Measurements from ENCODE around the gene FIS1.
"Not testable (repeated sequence)": the region's sequence is repeated elsewhere in the genome, so short reads cannot be mapped to it uniquely, and the experiment has no call there.

Gene FIS1

DNA sequence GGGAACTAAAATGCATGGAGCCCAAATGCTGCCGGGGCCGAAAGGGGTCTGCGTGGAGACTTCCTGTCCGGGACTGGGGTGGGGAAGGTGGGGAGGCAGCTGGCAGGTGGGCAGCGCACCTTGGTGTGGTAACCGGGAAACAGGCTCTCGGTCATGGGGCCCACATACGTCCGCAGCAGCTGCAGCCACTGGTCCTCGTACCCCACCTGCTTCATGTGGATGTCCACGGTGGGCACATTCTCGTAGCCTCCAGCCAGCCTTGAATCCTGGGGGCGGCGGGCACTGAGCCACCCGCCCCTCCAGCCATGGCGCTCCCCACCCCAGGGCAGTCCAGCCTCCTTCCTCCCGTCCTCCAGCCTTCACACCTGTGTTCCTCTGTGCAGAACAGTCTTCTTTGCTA lies 37.4 kb downstream of the FIS1 start:
- Histone ChIP-seq H3K9me3 (ENCODE audit: control insufficient read depth, insufficient read depth, low read length) (no peaks in the 10 kb centered on the region), H3K9ac (ENCODE audit: low read depth, low read length) (no peak overlapping the region), H3K4me3 (ENCODE audit: low read depth, low read length) (no peak overlapping the region), H3K4me1 (ENCODE audit: control insufficient read depth, insufficient read depth, low read length) (no peaks in the 10 kb centered on the region), H3K27me3 (ENCODE audit: control insufficient read depth, insufficient read depth, low read length) (peaks cover 5% of the 10 kb centered on the region), H3K36me3 (ENCODE audit: control insufficient read depth, insufficient read depth, low read length) (peaks cover 34% of the 10 kb centered on the region)

DNA sequence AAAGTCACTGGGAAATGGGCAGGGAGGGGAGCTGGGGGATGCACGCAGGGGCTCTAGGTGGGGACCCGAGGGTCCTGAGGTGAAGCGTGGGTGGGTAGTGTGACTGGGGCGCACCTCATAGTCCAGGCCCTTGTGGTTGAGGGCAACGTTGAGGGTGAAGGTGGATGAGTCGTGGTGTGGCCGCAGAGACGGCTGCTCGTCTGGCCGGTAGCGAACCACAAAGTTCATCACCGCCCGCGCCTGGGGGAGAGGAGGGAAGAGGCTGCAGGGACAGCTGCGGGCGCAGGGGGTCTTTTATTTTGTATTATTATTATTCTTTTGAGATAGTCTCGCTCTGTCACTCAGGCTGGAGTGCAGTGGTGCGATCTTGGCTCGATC lies 38.2 kb downstream of the FIS1 start:
- Histone ChIP-seq H3K36me3 (ENCODE audit: control insufficient read depth, insufficient read depth, low read length) (peaks cover 28% of the 10 kb centered on the region), H3K4me1 (ENCODE audit: control insufficient read depth, insufficient read depth, low read length) (no peaks in the 10 kb centered on the region), H3K9ac (ENCODE audit: low read depth, low read length) (no peak overlapping the region), H3K4me3 (ENCODE audit: low read depth, low read length) (no peak overlapping the region), H3K27me3 (ENCODE audit: control insufficient read depth, insufficient read depth, low read length) (peaks cover 8% of the 10 kb centered on the region), H3K9me3 (ENCODE audit: control insufficient read depth, insufficient read depth, low read length) (no peaks in the 10 kb centered on the region)

GRCh38 chr7:101205901-101206664 lies 38.8 kb downstream of the FIS1 start:
- Histone ChIP-seq H3K27me3 (ENCODE audit: control insufficient read depth, insufficient read depth, low read length) (peaks cover 8% of the 10 kb centered on the region), H3K4me3 (ENCODE audit: low read depth, low read length) (no peak overlapping the region), H3K9me3 (ENCODE audit: control insufficient read depth, insufficient read depth, low read length) (no peaks in the 10 kb centered on the region), H3K4me1 (ENCODE audit: control insufficient read depth, insufficient read depth, low read length) (no peaks in the 10 kb centered on the region), H3K36me3 (ENCODE audit: control insufficient read depth, insufficient read depth, low read length) (peaks cover 23% of the 10 kb centered on the region), H3K9ac (ENCODE audit: low read depth, low read length) (no peak overlapping the region)

- not testable (repeated sequence) for H3K27me3 ChIP-seq (ENCODE audit: control insufficient read depth, insufficient read depth, low read length); H3K4me1 ChIP-seq (ENCODE audit: control insufficient read depth, insufficient read depth, low read length); H3K4me3 ChIP-seq (ENCODE audit: low read depth, low read length); H3K9me3 ChIP-seq (ENCODE audit: control insufficient read depth, insufficient read depth, low read length); H3K9ac ChIP-seq (ENCODE audit: low read depth, low read length)
- H3K36me3 ChIP-seq (ENCODE audit: control insufficient read depth, insufficient read depth, low read length), result peaks cover 13% of the 10 kb centered on the region
Measured at GRCh38 chr7:101203740-101204738, 40.8 kb downstream of the FIS1 start.

- H3K36me3 ChIP-seq (ENCODE audit: control insufficient read depth, insufficient read depth, low read length), result peaks cover 7% of the 10 kb centered on the region
- H3K27me3 ChIP-seq (ENCODE audit: control insufficient read depth, insufficient read depth, low read length), result peaks cover 8% of the 10 kb centered on the region
- H3K4me3 ChIP-seq (ENCODE audit: low read depth, low read length), result peak overlapping the region; percentile 60
- H3K4me1 ChIP-seq (ENCODE audit: control insufficient read depth, insufficient read depth, low read length), result peaks cover 3% of the 10 kb centered on the region
- no peaks in the 10 kb centered on the region for H3K9me3 ChIP-seq (ENCODE audit: control insufficient read depth, insufficient read depth, low read length)
- no peak overlapping the region for H3K9ac ChIP-seq (ENCODE audit: low read depth, low read length)
Measured at GRCh38 chr7:101202603-101202918, 42.3 kb downstream of the FIS1 start.

- Histone ChIP-seq H3K4me3 (ENCODE audit: low read depth, low read length) (peak overlapping the region; percentile 60), H3K36me3 (ENCODE audit: control insufficient read depth, insufficient read depth, low read length) (peaks cover 7% of the 10 kb centered on the region), H3K27me3 (ENCODE audit: control insufficient read depth, insufficient read depth, low read length) (peaks cover 8% of the 10 kb centered on the region), H3K9me3 (ENCODE audit: control insufficient read depth, insufficient read depth, low read length) (no peaks in the 10 kb centered on the region), H3K9ac (ENCODE audit: low read depth, low read length) (peak overlapping the region; percentile 65), H3K4me1 (ENCODE audit: control insufficient read depth, insufficient read depth, low read length) (peaks cover 3% of the 10 kb centered on the region)
Measured at GRCh38 chr7:101201695-101202602, 42.9 kb downstream of the FIS1 start.

DNA sequence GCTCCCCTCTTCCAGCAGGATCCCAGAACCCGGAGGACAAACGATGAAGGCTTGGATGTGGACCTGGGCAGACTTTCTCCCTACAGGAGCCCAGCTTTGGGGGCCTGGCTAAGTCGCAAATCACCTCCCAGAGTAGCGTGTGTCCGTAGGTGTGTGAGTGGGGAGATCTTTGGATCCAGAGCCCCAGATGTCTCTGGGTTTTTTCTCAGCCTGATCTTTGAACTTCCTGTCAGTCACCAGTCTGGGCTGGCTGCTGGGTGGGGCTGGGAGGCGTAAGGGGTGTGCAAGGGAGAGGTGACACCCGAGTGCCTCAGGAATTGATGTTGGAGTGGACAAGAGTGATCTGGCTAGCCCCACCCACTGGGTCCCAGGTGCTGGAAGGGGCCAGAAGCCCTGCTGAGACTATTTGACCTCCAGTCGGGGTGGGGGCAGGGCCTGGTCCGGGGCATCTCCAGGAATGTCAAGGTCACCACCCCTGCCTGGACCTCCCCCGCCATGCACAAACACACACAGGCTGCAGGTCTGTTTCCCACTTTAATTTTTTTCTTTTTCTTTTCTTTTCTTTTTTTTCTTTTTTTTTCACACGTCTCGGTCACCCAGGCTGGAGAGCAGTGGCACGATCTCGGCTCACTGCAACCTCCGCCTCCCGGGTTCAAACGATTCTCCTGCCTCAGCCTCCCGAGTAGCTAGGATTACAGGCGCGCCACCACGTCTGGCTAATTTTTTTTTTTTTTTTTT lies 43.9 kb downstream of the FIS1 start, which contains the start of gene MOGAT3:
MOGAT3 (minus strand) TSS at position 175 of the 738 bp plus-strand sequence. CDS start 182 bp downstream, outside the sequence.
- H3K27me3 ChIP-seq (ENCODE audit: control insufficient read depth, insufficient read depth, low read length), result peaks cover 8% of the 10 kb centered on the region
- H3K9me3 ChIP-seq (ENCODE audit: control insufficient read depth, insufficient read depth, low read length), result no peaks in the 10 kb centered on the region
- H3K9ac ChIP-seq (ENCODE audit: low read depth, low read length), result peak within 1 kb of the TSS; percentile 65
- H3K4me1 ChIP-seq (ENCODE audit: control insufficient read depth, insufficient read depth, low read length), result peaks cover 3% of the 10 kb centered on the region
- peaks cover 2% of the 10 kb centered on the region for H3K36me3 ChIP-seq (ENCODE audit: control insufficient read depth, insufficient read depth, low read length)
- H3K4me3 ChIP-seq (ENCODE audit: low read depth, low read length), result peak within 1 kb of the TSS; percentile 60

- peak overlapping the region; percentile 60 for H3K4me3 ChIP-seq (ENCODE audit: low read depth, low read length)
- no peaks in the 10 kb centered on the region for H3K9me3 ChIP-seq (ENCODE audit: control insufficient read depth, insufficient read depth, low read length)
- H3K36me3 ChIP-seq (ENCODE audit: control insufficient read depth, insufficient read depth, low read length), result no peaks in the 10 kb centered on the region
- no peak overlapping the region for H3K9ac ChIP-seq (ENCODE audit: low read depth, low read length)
- H3K4me1 ChIP-seq (ENCODE audit: control insufficient read depth, insufficient read depth, low read length), result peaks cover 3% of the 10 kb centered on the region
- H3K27me3 ChIP-seq (ENCODE audit: control insufficient read depth, insufficient read depth, low read length), result peaks cover 8% of the 10 kb centered on the region
Measured at GRCh38 chr7:101200504-101200861, 44.4 kb downstream of the FIS1 start.

DNA sequence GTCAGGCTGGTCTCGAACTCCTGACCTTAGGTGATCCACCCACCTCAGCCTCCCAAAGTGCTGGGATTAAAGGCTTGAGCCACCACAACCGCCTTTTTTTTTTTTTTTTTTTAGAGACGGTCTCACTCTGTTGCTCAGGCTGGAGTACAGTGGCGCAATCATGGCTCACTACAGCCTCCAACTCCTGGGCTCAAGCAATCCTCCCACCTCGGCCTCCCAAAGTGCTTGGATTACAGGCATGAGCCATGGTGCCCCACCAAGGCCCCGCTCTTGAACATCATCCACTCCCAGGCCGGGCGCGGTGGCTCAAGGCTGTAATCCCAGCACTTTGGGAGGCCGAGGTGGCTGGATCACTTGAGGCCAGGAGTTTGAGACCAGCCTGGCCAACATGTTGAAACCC lies 45.4 kb downstream of the FIS1 start:
- H3K4me1 ChIP-seq (ENCODE audit: control insufficient read depth, insufficient read depth, low read length); H3K27me3 ChIP-seq (ENCODE audit: control insufficient read depth, insufficient read depth, low read length): not testable (repeated sequence)

GRCh38 chr7:101198476-101198875 lies 46.4 kb downstream of the FIS1 start:
- no peak overlapping the region for H3K9ac ChIP-seq (ENCODE audit: low read depth, low read length)
- no peak overlapping the region for H3K4me3 ChIP-seq (ENCODE audit: low read depth, low read length)
- H3K36me3 ChIP-seq (ENCODE audit: control insufficient read depth, insufficient read depth, low read length), result no peaks in the 10 kb centered on the region
- peaks cover 3% of the 10 kb centered on the region for H3K4me1 ChIP-seq (ENCODE audit: control insufficient read depth, insufficient read depth, low read length)
- peaks cover 8% of the 10 kb centered on the region for H3K27me3 ChIP-seq (ENCODE audit: control insufficient read depth, insufficient read depth, low read length)
- no peaks in the 10 kb centered on the region for H3K9me3 ChIP-seq (ENCODE audit: control insufficient read depth, insufficient read depth, low read length)

More for the DNA sequence above, 45.4 kb downstream of the FIS1 start:
- not testable (repeated sequence) for H3K4me3 ChIP-seq (ENCODE audit: low read depth, low read length); H3K9ac ChIP-seq (ENCODE audit: low read depth, low read length); H3K36me3 ChIP-seq (ENCODE audit: control insufficient read depth, insufficient read depth, low read length); H3K9me3 ChIP-seq (ENCODE audit: control insufficient read depth, insufficient read depth, low read length)

- no peaks in the 10 kb centered on the region for H3K9me3 ChIP-seq (ENCODE audit: control insufficient read depth, insufficient read depth, low read length)
- no peaks in the 10 kb centered on the region for H3K36me3 ChIP-seq (ENCODE audit: control insufficient read depth, insufficient read depth, low read length)
- H3K27me3 ChIP-seq (ENCODE audit: control insufficient read depth, insufficient read depth, low read length), result peaks cover 7% of the 10 kb centered on the region
- H3K4me3 ChIP-seq (ENCODE audit: low read depth, low read length), result no peak overlapping the region
- no peak overlapping the region for H3K9ac ChIP-seq (ENCODE audit: low read depth, low read length)
- H3K4me1 ChIP-seq (ENCODE audit: control insufficient read depth, insufficient read depth, low read length), result peaks cover 3% of the 10 kb centered on the region
Measured at GRCh38 chr7:101197991-101198390, 46.9 kb downstream of the FIS1 start.
